Measurements from ENCODE around the gene USP30. TPM values are rescaled to one million over a fixed set of nuclear protein-coding genes. Genes with fewer than 3 reads are reported as not detected.
A peak's percentile ranks its signal among the peaks of the same experiment; 100 is the strongest.

USP30 gene
- total RNA-seq, result 10 to 100 TPM; 18.2 to 32.0 (median 26.9) TPM
- long read RNA-seq, donor 1, transcript USP30-201 (13 exons, 3,742 nt), result major isoform, 5 of 10 reads
- long read RNA-seq, donor 1, partial matches to known transcripts, result 0 of 10 reads
- long read RNA-seq, donor 1, other reads (novel, unspliced or antisense), result 5 of 10 reads
- long read RNA-seq, donor 2, partial matches to known transcripts, result 1 of 10 reads
- long read RNA-seq, donor 2, other reads (novel, unspliced or antisense), result 6 of 10 reads

- ATAC-seq, result peak; percentile 95
- Histone ChIP-seq H3K4me1 (ENCODE audit: low read depth) (peaks cover 23% of the 10 kb centered on the region), H3K36me3 (ENCODE audit: low read depth) (no peaks in the 10 kb centered on the region), H3K9me3 (no peaks in the 10 kb centered on the region), H3K4me3 (peak within 1 kb of the TSS; percentile 77)
- intact Hi-C loops (cut with DNase I, micrococcal nuclease), result no loop called here
- peak; percentile 87 to 93 (median 88) for DNase-seq
- no peak for TF ChIP-seq CTCF (IDR thresholded peaks at IDR 0.05)
These were observed at the start of gene USP30 for GRCh38 chr12:109052414-109053323. Gene USP30, plus strand, starts transcription at chr12:109052576. Its CDS starts 103 bp downstream, at chr12:109052679.

- Histone ChIP-seq H3K36me3 (ENCODE audit: low read depth) (no peaks in the 10 kb centered on the region), H3K4me1 (ENCODE audit: low read depth) (no peaks in the 10 kb centered on the region), H3K4me3 (no peak overlapping the region), H3K9me3 (no peaks in the 10 kb centered on the region)
- no peak for TF ChIP-seq CTCF (IDR thresholded peaks at IDR 0.05)
- ATAC-seq, result no peak
- no peak for DNase-seq
- intact Hi-C loops (cut with DNase I, micrococcal nuclease), result no loop called here
These were observed 48.4 kb upstream of the USP30 start for GRCh38 chr12:109004017-109004416.

- no peaks in the 10 kb centered on the region for H3K36me3 ChIP-seq (ENCODE audit: low read depth)
- intact Hi-C loops (cut with DNase I, micrococcal nuclease), result no loop called here
- no peak for DNase-seq
- no peak for TF ChIP-seq CTCF (IDR thresholded peaks at IDR 0.05)
- no peaks in the 10 kb centered on the region for H3K9me3 ChIP-seq
- no peaks in the 10 kb centered on the region for H3K4me1 ChIP-seq (ENCODE audit: low read depth)
- no peak overlapping the region for H3K4me3 ChIP-seq
- ATAC-seq, result no peak
These were observed 42.6 kb upstream of the USP30 start for GRCh38 chr12:109009766-109010165.

- no peaks in the 10 kb centered on the region for H3K9me3 ChIP-seq
- TF ChIP-seq CTCF (IDR thresholded peaks at IDR 0.05), result no peak
- ATAC-seq (no peak), DNase-seq (no peak)
- H3K4me3 ChIP-seq, result no peak overlapping the region
- no peaks in the 10 kb centered on the region for H3K4me1 ChIP-seq (ENCODE audit: low read depth)
- no peaks in the 10 kb centered on the region for H3K36me3 ChIP-seq (ENCODE audit: low read depth)
- intact Hi-C loops (cut with DNase I, micrococcal nuclease), result no loop called here
These were observed 42.1 kb upstream of the USP30 start for GRCh38 chr12:109010259-109010658.

GRCh38 chr12:109014984-109015765, 37.2 kb upstream of the USP30 start:
- Histone ChIP-seq H3K4me3 (no peak overlapping the region), H3K9me3 (no peaks in the 10 kb centered on the region), H3K4me1 (ENCODE audit: low read depth) (no peaks in the 10 kb centered on the region), H3K36me3 (ENCODE audit: low read depth) (no peaks in the 10 kb centered on the region)
- intact Hi-C loops (cut with DNase I, micrococcal nuclease), result no loop called here
- no peak for TF ChIP-seq CTCF (IDR thresholded peaks at IDR 0.05)
- no peak for ATAC-seq
- DNase-seq, result no peak

Data from mucosa of descending colon (tissue), 3 donors.